HG03469 (cell line): ENCODE results near the gene GYPB.
"Not testable (repeated sequence)": the region's sequence is repeated elsewhere in the genome, so short reads cannot be mapped to it uniquely, and the experiment has no call there.

Source experiments
- ATAC-seq: cut with Tn5 transposase; IDR thresholded peaks from one replicate; pipeline ENCODE4 v1.9.1; 2021; ENCODE audit warnings: mild to moderate bottlenecking, moderate library complexity, moderate number of reproducible peaks; ENCODE audit not compliant: unreplicated experiment

GYPB gene

DNA sequence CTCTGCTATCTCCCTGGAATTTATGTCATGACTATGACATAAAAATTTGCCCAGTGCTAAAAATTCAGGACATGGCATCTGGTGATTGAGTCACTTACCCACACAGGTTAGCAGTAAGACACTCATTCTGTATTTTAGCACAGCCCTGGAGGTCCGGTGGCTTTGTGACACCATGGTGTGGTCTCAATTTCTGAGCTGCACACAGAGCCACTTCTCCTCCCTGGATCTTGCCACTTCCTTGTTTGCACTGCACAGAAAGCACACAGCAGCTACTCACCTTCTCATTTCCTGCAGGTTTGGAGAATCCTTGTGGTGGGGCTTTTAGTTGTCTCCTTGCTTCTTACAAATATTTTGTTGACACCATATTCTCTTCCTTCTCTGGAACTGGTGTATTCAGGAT is 69.0 kb downstream of the GYPB start:
- ATAC-seq, result not testable (repeated sequence)

DNA sequence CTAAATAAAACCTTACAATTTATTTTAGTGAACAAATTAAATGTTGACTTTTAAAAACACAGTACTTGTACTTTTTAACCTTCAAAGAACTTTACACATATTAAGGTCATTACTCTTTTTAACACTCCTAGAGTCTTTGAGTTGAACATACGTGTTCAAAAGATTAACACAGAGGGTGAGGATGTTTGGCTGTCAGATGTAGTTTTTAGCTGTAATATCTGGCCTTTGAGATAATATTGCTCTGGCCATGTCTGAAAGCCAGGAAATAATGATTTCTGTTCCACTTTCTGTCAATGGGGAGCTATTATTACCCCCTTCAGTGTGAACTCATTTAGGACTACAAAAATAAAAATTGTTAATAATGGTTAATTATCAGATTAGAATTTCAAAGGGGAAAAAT is 71.7 kb downstream of the GYPB start:
- ATAC-seq, result not testable (repeated sequence)
